OCI-LY1 (cell line): ENCODE measurements around the gene METTL22.

Experiments used
- H2AFZ ChIP-seq: fragments of 200-600 bp; sonication (generic), shearing (Covaris generic); 2 replicates; pipeline ENCODE4 v1.6.0; 2014; ENCODE audit warnings: antibody characterized with exemption, mild to moderate bottlenecking, low read length
- H3F3A ChIP-seq: fragments of 200-600 bp; sonication (generic), shearing (Covaris generic); 2 replicates; pipeline ENCODE4 v1.6.0; 2014; ENCODE audit warnings: mild to moderate bottlenecking, antibody characterized with exemption, low read length, moderate library complexity; ENCODE audit not compliant: insufficient read depth
- H3K27ac ChIP-seq: fragments of 200-600 bp; sonication (generic); 2 replicates; pipeline ENCODE4 v1.5.1; 2014; ENCODE audit warnings: low read length, mixed run types, mild to moderate bottlenecking, low read depth; ENCODE audit not compliant: poor library complexity, severe bottlenecking
- H3K27me3 ChIP-seq: fragments of 200-600 bp; sonication (generic); 2 replicates; pipeline ENCODE4 v1.6.0; 2014; ENCODE audit warnings: antibody characterized with exemption, mild to moderate bottlenecking, low read length, moderate library complexity; ENCODE audit not compliant: insufficient read depth
- H3K36me3 ChIP-seq: fragments of 200-600 bp; sonication (generic); 2 replicates; pipeline ENCODE4 v1.6.1; 2014; ENCODE audit warnings: mild to moderate bottlenecking, antibody characterized with exemption, low read length, moderate library complexity, mixed read lengths; ENCODE audit not compliant: insufficient read depth
- H3K4me1 ChIP-seq: fragments of 200-600 bp; sonication (generic); 2 replicates; pipeline ENCODE4 v1.5.1; 2014; ENCODE audit warnings: mild to moderate bottlenecking, low read length, moderate library complexity; ENCODE audit not compliant: insufficient read depth, severe bottlenecking
- H3K4me2 ChIP-seq: fragments of 200-600 bp; sonication (generic), shearing (Covaris generic); 2 replicates; pipeline ENCODE4 v1.6.1; 2014; ENCODE audit warnings: low read length
- H3K4me3 ChIP-seq: fragments of 200-600 bp; sonication (generic); 2 replicates; pipeline ENCODE4 v1.5.1; 2014; ENCODE audit warnings: low read length, low read depth, mild to moderate bottlenecking, mixed read lengths; ENCODE audit not compliant: poor library complexity, severe bottlenecking
- H3K79me2 ChIP-seq: fragments of 200-600 bp; shearing (Covaris generic); 2 replicates; pipeline ENCODE4 v1.6.1; 2016; ENCODE audit warnings: mixed run types, low read length, mixed read lengths; ENCODE audit not compliant: insufficient read depth
- H3K9ac ChIP-seq: fragments of 200-600 bp; sonication (generic), shearing (Covaris generic); 2 replicates; pipeline ENCODE4 v1.6.1; 2014; ENCODE audit warnings: mild to moderate bottlenecking, low read length, mixed read lengths
- H3K9me2 ChIP-seq: fragments of 200-600 bp; sonication (generic), shearing (Covaris generic); 2 replicates; pipeline ENCODE4 v1.6.1; 2014; ENCODE audit warnings: low read depth, mild to moderate bottlenecking, low read length, mixed read lengths
- H3K9me3 ChIP-seq: fragments of 200-600 bp; shearing (Covaris generic); 2 replicates; pipeline ENCODE4 v1.6.1; 2014; ENCODE audit warnings: low read length, mixed read lengths
- H4K20me1 ChIP-seq: fragments of 200-600 bp; sonication (generic), shearing (Covaris generic); 2 replicates; pipeline ENCODE4 v1.6.0; 2016; ENCODE audit warnings: mild to moderate bottlenecking, low read length; ENCODE audit not compliant: insufficient read depth
- CTCF ChIP-seq: fragments of 200-600 bp; sonication (generic), shearing (Covaris generic); IDR thresholded peaks from 2 replicates; pipeline ENCODE4 v1.5.1; 2017; ENCODE audit warnings: mild to moderate bottlenecking, antibody characterized with exemption, low read length, moderate library complexity, mixed read lengths
- EZH2 ChIP-seq: fragments of 200-600 bp; sonication (generic), shearing (Covaris generic); IDR thresholded peaks from 2 replicates; pipeline ENCODE4 v1.8.0; 2017; ENCODE audit warnings: borderline replicate concordance, mixed run types, mild to moderate bottlenecking, antibody characterized with exemption, low read length, moderate library complexity, mixed read lengths

The METTL22 gene

GRCh38 chr16:8661703-8662102 lies 40.2 kb downstream of the METTL22 start:
- TF ChIP-seq EZH2: no peak
- TF ChIP-seq CTCF: no peak
- Histone ChIP-seq H3F3A (no peaks in the 10 kb centered on the region), H3K4me3 (no peak overlapping the region), H3K9ac (no peak overlapping the region), H3K4me2 (no peak overlapping the region), H3K27ac (no peak overlapping the region), H3K79me2 (no peaks in the 10 kb centered on the region), H3K36me3 (no peaks in the 10 kb centered on the region), H4K20me1 (no peaks in the 10 kb centered on the region), H3K4me1 (no peaks in the 10 kb centered on the region), H2AFZ (no peak overlapping the region), H3K27me3 (0 out of 2 replicates have a peak, but pooled peaks cover 4% of the 10 kb centered on the region), H3K9me3 (no peaks in the 10 kb centered on the region), H3K9me2 (no peaks in the 10 kb centered on the region)

GRCh38 chr16:8663192-8664089 lies 41.9 kb downstream of the METTL22 start:
- H3K27me3 ChIP-seq: no peaks in the 10 kb centered on the region
- H3K4me3 ChIP-seq: no peak overlapping the region
- H3K79me2 ChIP-seq: no peaks in the 10 kb centered on the region
- no peaks in the 10 kb centered on the region for H3K36me3 ChIP-seq
- H3K9me2 ChIP-seq: no peaks in the 10 kb centered on the region
- no peak overlapping the region for H3K4me2 ChIP-seq
- H3K4me1 ChIP-seq: no peaks in the 10 kb centered on the region
- TF ChIP-seq EZH2 (no peak), CTCF (no peak)
- no peak overlapping the region for H3K27ac ChIP-seq
- no peak overlapping the region for H3K9ac ChIP-seq
- H3K9me3 ChIP-seq: no peaks in the 10 kb centered on the region
- no peak overlapping the region for H2AFZ ChIP-seq
- no peaks in the 10 kb centered on the region for H4K20me1 ChIP-seq
- H3F3A ChIP-seq: no peaks in the 10 kb centered on the region

- Histone ChIP-seq H3K4me3 (no peak overlapping the region), H3K9me2 (no peaks in the 10 kb centered on the region), H4K20me1 (no peaks in the 10 kb centered on the region), H3F3A (no peaks in the 10 kb centered on the region), H3K4me1 (no peaks in the 10 kb centered on the region), H3K9ac (no peak overlapping the region), H3K27me3 (no peaks in the 10 kb centered on the region), H3K9me3 (no peaks in the 10 kb centered on the region), H2AFZ (no peak overlapping the region), H3K79me2 (no peaks in the 10 kb centered on the region), H3K36me3 (no peaks in the 10 kb centered on the region), H3K4me2 (no peak overlapping the region), H3K27ac (no peak overlapping the region)
- TF ChIP-seq CTCF (no peak), EZH2 (no peak)
These were observed 44.0 kb downstream of the METTL22 start for GRCh38 chr16:8665529-8665928.
